GM19351 (cell line): Measurements from ENCODE around the gene COMMD4.

ENCODE experiments used
- ATAC-seq: cut with Tn5 transposase; IDR thresholded peaks from one replicate; pipeline ENCODE4 v1.9.1; 2021; ENCODE audit warnings: mild to moderate bottlenecking, moderate library complexity; ENCODE audit not compliant: unreplicated experiment

COMMD4 gene

DNA sequence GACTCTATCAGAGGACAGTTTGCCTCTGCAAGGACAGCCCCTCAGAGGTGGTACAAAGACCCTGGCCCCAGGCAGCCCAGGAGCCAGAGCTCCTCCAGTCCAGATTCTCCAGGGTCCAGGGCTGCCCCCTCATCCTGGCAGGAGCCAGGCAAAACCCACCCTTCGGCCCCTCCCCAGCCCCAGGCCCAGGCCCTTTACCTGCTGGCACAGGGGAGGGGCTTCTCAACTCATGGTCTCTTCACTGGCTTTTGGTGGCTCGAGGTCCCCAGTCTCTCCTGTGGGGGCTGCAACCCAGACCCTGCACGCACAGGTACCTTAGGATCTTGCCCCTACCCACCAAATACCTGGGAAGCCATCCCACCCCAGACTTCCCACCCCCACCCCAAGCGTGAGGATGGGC, 19.5 kb downstream of the COMMD4 start:
- no peak for ATAC-seq

DNA sequence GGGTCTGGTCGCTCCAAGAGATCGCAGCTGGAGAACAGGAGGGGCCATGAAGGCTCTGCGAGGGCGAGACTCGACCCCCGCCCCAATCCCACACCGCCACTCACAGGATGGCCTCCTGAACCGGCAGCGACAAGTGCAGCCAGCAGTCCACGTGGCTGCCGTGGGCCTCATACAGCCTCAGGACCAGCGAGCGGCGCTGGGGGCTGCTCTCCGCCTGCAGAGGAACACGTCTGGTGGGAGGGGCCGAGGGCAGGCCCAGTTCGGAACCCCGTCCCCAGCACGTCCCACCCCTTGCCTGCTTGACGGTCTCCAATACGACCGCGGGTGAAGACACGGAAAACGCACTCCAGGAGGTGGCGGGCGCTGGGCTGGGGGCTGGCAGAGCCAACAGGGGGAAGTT, 20.1 kb downstream of the COMMD4 start:
- no peak for ATAC-seq

DNA sequence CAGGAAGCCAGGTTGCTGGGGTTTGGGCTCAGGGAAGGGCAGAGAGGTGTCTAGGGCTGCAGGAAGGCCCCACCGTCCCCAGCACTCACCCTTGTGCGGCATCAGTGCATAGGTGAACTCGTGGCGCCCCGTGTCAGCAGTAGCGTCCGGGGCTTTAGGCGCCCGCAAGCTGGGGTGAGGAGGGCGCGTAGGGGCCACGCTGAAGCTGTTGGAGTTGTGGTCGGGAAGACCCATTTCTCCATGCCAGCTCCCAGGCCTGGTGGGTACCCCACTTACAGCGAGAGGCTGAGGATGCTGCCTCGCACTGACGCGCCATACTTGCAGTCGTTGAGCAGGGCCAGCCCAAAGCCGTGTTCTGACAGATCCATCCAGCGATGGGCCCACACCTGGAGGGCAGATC, 20.7 kb downstream of the COMMD4 start:
- ATAC-seq = no peak

DNA sequence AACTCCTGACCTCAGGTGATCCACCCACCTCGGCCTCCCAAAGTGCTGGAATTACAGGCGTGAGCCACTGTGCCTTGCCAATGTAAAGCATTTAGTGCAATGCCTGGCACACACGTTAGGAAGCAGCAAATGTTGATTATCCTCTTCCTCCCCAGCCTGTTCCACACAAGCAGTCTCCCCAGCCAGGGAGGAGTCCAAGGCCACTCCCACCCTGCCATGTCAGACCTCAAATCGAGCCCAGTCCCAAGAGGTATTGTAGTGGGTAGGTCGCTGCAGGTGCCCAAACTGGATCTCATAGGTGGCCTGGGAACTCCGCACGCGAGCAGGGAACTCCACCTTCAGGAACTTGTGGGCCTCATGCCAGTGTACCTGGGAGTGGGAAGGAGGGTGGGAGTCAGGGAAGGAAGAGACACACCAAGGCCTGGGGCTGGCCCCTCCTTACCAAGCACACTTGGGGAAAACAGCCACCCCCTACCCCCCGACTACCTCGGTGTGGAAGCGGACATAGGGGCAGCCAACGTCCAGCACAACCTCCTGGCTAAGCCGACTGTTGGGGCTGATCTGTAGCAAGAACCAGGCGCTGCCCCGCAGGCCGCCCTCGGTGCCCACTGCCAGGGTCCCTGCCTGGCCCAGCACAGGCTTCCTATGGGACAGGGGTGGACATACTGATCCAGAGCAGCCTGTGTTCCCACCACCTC, 22.3 kb downstream of the COMMD4 start:
- no peak for ATAC-seq

DNA sequence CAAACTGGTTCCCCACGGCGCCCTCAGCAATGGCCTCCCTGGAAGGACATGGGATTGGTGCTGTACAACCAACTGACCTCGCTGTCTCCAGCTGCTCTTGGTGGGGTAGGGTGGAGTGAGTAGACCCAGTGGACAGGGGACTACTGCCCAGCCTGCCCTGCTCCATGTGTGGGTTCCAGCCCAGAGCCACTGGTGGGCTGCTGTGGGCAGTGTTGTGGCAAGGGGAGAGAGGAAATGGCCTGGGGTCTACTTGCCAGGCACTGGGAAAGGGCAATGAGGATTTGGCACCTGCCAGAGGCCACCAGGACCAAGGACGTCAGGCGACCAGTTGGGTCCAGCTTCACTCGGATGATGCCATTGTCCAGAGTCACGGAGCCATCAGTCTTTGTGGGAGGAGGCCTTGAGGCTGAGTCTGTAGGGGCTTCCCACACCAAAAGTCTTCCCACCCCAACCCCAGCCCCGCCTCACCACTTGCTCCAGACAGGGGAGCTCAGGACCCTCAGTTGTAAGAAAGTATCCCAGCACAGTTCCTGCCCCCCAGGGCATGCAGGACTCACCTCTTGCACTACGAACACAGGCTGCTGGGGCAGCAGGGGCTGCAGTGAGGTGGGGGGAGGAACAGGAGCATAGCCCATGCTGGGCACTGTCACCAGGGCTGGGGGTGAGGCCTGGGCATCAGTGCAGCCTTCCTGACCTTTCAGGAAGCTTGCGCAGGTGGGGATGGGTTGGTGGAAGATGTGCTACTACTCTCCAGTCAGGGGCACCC, 23.1 kb downstream of the COMMD4 start:
- ATAC-seq = no peak

DNA sequence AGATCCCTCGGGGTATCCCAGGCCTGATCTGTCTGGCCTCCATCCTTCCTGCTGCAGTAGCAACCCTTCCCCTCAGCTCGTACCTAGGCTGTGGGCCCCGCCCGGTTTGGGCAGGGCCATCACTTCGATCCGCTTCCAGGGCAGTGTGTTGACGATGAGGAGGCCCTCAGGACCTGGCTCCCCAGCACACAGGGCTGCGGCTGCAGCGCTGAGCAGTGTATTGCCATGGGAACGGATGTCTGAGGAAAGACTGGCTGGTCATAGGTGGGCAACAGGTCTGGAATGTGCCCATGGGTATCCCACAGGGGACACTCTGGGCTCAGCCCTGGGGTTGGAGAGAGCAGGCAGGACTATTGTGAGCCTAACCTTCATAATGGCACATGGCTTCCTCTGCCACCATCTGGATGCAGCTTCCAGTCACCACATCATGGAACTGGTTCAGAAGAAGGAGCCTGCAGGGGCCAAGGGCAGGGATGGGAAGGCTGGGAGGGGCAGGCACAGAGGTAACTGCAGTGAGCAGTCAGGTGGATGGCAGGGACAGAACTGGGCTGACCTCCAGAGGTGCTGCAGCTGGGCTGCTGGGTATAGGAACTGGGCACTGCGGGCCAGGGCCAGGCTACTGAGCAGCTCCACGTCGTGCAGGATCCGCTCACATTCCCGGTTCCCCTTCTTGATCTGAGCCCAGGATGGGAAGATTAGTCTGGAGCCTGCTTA, 23.8 kb downstream of the COMMD4 start:
- no peak for ATAC-seq

DNA sequence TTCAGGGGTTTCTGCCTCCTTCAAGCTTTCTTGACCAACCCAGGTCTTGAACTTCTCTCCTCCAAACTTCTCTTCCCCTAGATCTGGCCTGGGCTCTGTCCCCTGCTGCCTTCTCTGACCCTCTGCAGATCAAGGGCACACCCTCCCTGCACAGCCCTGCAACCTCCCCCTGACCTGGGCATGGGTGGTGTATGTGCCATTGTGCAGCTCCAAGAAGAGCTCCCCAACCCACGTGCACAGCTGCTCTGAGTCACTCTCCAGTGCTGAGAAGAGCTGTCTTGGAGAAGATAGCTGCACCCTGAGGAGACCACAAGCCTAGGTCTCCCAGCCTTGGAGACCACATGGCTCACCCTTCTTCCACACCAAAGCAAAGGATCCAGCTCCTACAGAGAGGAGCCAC, 24.5 kb downstream of the COMMD4 start:
- no peak for ATAC-seq

DNA sequence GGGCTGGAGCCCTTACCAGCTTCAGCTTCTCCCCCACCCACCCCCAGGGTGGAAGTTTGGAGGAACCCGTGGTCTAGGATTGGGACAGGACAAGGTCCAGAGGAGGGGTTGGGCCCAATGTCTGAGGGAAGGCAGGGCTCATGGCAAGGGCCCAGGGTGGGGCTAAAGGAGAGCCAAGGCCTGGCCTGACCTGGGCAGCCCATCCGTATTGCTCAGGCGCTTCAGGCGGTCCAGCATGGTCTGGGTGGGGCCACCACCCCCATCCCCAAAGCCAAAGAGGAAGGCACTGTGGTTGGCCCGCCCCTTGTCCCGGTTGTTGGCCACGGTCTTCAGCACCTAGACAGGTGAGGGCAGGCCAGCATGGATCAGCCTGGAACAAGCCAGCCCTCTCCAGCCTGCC, 25.0 kb downstream of the COMMD4 start:
- ATAC-seq = no peak

DNA sequence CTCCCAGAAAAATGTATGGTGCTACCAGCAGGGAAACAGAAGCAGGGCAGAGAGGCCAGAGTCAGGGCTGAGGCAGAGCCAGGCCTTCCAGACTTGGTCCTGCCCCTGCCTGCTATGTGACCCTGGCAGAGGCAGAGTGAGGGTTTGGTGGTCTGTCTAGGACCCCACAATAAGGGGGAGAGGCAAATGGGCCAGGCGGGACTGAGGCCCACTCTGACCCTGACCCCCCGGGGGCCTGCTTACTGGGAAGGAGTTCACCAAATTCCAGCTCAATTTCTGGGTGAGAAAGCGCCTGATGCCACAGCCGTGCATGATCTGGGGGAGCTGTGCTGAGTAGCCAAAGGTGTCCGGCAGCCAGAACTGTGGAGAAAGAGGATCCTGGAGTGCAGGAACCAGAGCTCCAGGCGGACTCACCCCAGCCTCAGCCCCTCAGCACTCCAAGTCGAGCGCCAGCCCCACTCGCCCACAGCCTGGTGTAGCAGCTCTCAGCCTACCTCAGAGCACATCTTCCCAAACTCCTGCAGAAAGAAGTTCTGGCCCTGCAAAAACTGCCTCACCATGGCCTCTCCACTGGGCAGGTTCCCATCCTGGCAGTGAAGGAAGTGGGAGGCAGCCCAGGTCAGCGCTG, 25.6 kb downstream of the COMMD4 start:
- no peak for ATAC-seq

DNA sequence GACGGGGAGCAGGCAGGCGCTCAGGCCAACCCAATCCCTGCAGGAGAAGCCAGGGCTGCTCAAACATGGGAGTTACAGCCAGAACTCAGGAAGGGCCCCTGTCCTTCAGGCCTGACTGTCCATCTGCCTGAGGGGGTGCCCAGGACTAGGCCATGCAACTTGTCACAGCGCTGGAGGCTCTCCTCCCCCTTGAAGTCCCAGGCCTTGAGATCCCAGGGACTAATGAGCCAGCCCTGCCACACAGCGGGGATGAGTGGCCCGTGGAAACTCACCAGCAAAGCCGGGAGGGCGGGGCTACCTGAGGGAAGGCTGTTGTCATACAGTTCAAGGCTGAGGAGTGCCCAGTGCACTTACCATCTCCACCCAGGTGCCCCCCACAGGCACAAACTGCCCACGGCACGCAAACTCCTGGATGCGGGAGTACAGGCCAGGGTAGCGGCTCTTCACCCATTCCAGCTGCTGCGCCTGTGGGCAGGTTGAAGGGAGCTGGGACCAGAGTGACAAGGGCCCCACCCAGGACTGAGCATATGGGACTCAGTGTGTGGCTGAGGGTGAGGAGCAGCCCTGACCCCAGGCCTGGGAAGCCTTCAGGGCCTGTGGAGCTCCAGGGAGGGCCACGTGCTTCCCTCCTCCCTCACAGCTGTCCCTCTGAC, 26.3 kb downstream of the COMMD4 start:
- ATAC-seq = no peak

DNA sequence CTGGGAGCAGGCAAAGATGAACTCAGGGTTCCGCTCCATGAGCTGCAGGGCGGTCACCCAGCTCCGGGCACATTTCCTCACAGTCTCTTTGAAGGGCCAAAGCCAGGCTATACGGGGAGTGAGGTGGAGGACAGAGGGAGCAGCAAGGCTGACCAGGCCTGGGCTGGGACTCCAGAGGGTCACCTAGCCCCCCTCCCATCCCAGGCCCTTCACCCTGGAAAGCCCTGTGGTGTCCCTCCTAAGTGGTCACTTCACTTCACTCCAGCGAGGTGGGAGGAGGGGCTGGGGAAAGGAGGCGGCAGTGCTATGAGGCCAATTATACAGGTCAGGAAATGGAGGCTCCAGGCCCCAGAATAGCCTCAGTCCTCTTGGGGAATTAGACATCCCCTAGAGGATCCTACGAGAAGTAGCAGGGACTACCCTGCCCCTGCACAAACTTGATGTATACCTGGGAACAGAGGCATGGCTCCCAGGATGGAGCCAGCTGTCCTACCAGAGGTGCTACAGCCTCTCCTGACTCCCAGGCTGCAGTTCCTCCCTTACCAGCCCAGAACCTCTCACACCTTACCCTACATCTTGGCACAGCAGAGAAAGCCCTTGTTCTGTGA, 26.9 kb downstream of the COMMD4 start:
- ATAC-seq = no peak

DNA sequence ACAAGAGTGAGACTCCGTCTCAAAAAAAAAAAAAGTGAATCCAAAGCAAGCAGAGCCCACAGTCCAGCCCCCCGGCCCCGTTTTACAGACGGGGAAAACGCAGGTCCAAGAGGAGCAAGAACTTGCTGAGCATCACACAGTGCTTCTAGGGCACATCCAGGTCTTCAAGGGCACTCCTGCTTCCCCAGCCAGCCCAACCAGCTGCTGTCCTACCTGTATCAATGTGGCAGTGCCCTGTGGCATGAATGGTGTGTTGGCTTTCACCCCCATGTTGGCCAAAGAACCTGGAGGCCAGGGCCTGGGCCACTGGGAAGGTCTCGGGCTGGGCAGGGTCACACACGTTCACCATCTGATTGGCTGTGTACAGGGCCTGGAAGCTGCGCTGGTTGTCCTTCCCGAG, 27.9 kb downstream of the COMMD4 start:
- no peak for ATAC-seq

DNA sequence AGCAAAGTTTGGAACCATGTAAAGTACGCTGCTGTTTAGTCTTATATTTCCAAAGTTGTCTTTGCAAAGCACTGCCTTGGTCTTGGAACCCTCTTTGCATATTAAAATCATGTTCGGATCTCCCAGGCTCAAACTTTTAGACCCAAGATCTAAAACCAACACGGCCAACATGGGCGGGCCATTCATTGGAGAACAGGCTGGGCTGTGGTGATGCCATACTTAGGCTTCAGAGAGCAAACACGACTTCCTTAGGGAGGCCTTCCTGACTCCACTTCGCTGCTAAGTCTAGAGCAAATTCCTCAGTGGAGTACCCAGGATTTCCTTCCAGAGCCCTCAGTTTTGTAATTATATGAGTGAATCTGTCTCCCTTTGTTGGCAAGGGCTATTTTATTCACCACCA, 29.0 kb downstream of the COMMD4 start:
- no peak for ATAC-seq

DNA sequence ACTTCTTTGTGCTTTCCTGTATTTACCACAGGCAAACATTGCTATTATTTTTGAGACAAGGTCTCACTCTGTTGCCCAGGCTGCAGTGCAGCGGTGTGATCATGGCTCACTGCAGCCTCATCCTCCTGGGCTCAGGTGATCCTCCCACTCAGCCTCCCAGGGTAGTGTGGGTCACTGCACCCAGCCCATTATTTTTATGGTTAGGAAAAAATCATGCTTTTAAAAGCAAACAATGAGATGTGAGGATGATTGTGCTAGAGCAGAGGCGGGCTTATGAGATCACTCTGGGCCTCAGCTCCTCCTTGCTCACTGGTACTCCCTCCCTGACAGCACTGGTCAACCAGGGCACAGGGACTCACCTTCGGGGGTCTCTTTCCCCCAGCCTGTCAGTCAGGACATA, 30.3 kb downstream of the COMMD4 start:
- ATAC-seq = no peak

DNA sequence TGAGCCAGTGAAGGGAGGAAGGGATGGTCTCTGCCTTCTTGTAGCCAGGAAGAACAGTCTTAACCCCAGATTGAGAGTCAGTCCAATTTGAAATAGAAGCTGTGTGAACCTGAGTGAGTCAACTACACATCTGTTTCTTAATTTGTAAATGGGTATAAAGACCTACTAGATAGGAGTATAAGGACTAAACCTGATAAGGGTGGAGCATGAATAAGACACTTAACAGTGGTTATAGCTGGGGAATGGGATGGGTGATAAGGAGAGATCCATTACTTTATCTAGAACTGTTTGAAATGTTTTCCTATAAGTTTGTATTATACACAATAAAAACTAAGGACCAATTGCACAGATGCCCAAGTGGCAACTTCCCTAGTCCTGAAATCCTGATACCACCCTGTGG, 31.1 kb downstream of the COMMD4 start:
- ATAC-seq = no peak

DNA sequence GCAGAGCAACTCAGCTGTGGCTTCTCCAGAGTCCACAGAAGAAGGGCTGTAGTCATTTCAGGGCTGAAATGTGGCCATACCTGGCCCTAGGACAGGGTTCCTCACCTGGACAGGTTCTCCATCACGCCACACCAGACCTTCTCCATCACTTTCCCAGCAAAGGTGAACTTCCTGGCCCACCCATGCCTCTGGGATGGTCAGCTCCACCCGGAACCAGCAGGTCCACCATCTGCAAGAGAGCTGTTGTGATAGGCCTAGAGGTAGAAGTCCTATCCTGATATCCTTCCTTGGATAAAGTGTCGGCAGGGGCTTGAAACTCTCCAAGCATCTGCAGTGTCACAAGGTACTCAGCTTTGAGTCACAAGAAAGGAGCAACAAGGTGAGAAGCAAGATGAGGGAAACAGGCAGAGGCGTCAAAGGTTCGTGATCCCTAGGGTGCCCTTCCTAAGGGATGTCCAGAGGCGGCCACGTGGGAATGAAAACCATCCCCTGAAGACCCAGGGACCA, 31.6 kb downstream of the COMMD4 start:
- ATAC-seq = no peak

DNA sequence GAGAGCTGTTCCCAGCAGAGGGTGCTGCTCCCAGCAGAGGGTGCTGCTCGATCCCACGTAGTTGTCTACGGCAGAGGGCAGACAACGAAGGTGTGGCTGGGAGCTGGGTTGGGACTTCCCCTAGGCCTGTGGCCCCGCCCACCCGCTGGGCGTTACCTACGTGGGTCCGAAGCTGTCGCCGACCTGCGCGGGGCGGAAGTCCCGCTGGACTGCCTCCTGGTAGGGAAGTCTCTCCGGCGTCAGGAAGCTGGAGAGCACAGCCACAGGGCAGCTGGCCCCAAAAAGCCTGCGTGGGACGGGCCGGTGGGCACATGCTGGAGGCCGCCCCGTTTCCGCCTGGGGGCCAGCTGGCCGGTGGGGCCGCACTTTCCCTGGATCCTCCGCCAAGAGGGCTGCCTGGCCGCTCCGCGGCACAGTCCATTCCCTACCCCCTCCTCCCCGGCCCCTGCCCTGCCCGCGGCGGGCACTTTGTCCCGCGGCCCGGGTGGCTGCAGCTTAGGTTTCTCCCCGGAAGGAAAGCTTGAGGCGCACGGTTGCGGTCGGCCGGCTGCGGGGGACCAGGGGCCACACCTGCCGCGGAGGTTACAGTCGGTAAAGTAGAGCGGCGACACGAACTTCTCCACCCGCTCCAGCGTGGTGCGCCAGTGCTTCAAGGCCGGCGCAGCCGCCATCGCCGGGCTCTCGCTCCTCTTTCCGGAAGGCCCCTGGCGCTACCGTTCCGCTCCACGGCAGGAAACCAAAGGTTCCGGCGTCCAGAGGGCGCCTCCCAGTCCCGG, 32.2 kb downstream of the COMMD4 start, which contains the start of gene MAN2C1:
Gene MAN2C1 (minus strand): TSS at position 695 of the 776 bp plus-strand sequence. CDS start 24 bp downstream, at position 671.
- peak; percentile 85 for ATAC-seq

DNA sequence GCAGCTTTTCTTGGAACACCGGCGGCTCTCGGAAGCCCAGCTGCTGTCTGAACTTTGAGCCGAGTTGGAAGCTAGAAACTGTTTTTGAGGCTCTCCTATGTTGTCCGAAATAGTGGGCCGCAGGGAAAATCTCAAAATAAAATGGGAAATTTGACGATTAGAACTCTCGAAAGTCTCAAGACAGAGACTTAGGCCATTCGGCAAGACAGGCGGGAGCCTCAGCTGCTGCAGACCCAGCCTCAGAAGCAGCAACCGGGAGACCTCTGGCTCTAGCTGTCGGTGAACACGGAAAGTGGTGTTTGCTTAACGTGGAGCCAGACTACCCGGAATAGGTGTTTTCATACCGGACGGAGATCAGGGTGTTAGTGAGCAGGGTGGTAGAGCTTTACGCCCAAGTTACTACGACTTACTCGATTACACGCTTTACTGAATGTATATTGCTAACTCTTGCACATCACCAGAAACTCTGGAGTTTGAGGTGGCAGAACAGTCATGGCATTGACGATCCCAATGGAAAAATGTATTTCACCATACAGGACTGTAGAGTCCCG, 32.9 kb downstream of the COMMD4 start:
- ATAC-seq = peak; percentile 2

DNA sequence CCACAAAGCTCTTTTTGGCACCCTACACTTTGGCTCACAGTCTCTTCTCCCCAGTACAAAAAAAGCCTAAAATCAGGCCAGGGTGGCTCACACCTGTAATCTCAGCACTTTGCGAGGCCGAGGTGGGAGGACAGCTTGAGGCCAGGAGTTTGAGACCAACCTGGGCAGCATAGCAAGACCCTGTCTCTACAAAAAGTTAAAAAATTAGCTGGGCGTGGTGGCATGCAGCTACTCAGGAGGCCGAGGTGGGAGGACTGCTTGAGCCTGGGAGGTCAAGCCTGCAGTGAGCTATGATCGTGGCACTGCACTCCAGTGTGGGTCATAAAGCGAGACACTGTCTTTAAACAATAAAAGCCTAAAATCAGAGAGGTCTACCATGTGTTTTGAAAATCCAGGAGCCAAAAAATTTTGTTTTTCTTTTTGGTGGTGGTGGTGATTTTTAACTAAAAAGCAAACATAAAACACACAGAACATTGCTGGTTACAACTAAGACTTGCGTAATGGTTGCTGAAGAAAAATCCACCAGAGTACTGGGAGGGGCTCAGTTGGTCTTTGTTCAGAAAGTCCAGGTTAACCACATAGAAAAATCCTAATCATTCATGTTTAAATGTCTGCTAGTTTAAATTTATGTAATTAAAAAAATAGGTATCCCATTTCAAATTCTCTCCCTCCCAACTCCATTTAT, 34.2 kb downstream of the COMMD4 start:
- no peak for ATAC-seq
